Measurements from ENCODE around the gene CDK5RAP3.

Gene CDK5RAP3

GRCh38 chr17:47989159-47989558 is 18.2 kb downstream of the CDK5RAP3 start:
- no peak for TF ChIP-seq CTCF (IDR thresholded peaks at IDR 0.05; ENCODE audit: extremely low read depth, insufficient read depth, missing control alignments)
- in situ Hi-C loops (cut with MboI; ENCODE audit: low pct_unique_long_range_greater_than_20kb, low sequenced_read_pairs, unreplicated experiment): no loop called here
- DNase-seq (ENCODE audit: low spot score): no peak

GRCh38 chr17:47989700-47990099 is 18.8 kb downstream of the CDK5RAP3 start:
- in situ Hi-C loops (cut with MboI; ENCODE audit: low pct_unique_long_range_greater_than_20kb, low sequenced_read_pairs, unreplicated experiment): no loop called here
- no peak for TF ChIP-seq CTCF (IDR thresholded peaks at IDR 0.05; ENCODE audit: extremely low read depth, insufficient read depth, missing control alignments)
- DNase-seq (ENCODE audit: low spot score): no peak

GRCh38 chr17:47990962-47991731 is 20.2 kb downstream of the CDK5RAP3 start:
- in situ Hi-C loops (cut with MboI; ENCODE audit: low pct_unique_long_range_greater_than_20kb, low sequenced_read_pairs, unreplicated experiment): no loop called here
- TF ChIP-seq CTCF (IDR thresholded peaks at IDR 0.05; ENCODE audit: extremely low read depth, insufficient read depth, missing control alignments): no peak
- no peak for DNase-seq (ENCODE audit: low spot score)

- DNase-seq (ENCODE audit: low spot score): no peak
- in situ Hi-C loops (cut with MboI; ENCODE audit: low pct_unique_long_range_greater_than_20kb, low sequenced_read_pairs, unreplicated experiment): no loop called here
- TF ChIP-seq CTCF (IDR thresholded peaks at IDR 0.05; ENCODE audit: extremely low read depth, insufficient read depth, missing control alignments): no peak
These were observed 21.3 kb downstream of the CDK5RAP3 start for GRCh38 chr17:47992216-47992615.

GRCh38 chr17:47993031-47993564 is 22.2 kb downstream of the CDK5RAP3 start:
- DNase-seq (ENCODE audit: low spot score): no peak
- no peak for TF ChIP-seq CTCF (IDR thresholded peaks at IDR 0.05; ENCODE audit: extremely low read depth, insufficient read depth, missing control alignments)
- in situ Hi-C loops (cut with MboI; ENCODE audit: low pct_unique_long_range_greater_than_20kb, low sequenced_read_pairs, unreplicated experiment): no loop called here

GRCh38 chr17:47993964-47994363 is 23.1 kb downstream of the CDK5RAP3 start:
- no peak for DNase-seq (ENCODE audit: low spot score)
- no peak for TF ChIP-seq CTCF (IDR thresholded peaks at IDR 0.05; ENCODE audit: extremely low read depth, insufficient read depth, missing control alignments)
- in situ Hi-C loops (cut with MboI; ENCODE audit: low pct_unique_long_range_greater_than_20kb, low sequenced_read_pairs, unreplicated experiment): no loop called here
